Activated gamma-delta T cell treated with anti-CD3 and anti-CD28 coated beads, Interleukin-2, amount 50 U/mL, for 16 hours (primary cell): ENCODE data around the gene LHX2.

ENCODE experiments used
- DNase-seq: peaks from one replicate; pipeline ENCODE4 v3.0.0-alpha.2; 2020; ENCODE audit warnings: low read depth

Gene LHX2

GRCh38 chr9:124062172-124062571 is 50.6 kb downstream of the LHX2 start:
- no peak for DNase-seq

- no peak for DNase-seq
These were observed 55.4 kb downstream of the LHX2 start for GRCh38 chr9:124066783-124067577.

- DNase-seq: no peak
These were observed 56.7 kb downstream of the LHX2 start for GRCh38 chr9:124068251-124068650.

GRCh38 chr9:124074746-124075145 is 63.2 kb downstream of the LHX2 start:
- no peak for DNase-seq

- DNase-seq: no peak
These were observed 64.2 kb downstream of the LHX2 start for GRCh38 chr9:124075761-124076160.

- no peak for DNase-seq
These were observed 66.5 kb downstream of the LHX2 start for GRCh38 chr9:124077915-124078572.

GRCh38 chr9:124078641-124079040 is 67.1 kb downstream of the LHX2 start:
- DNase-seq: no peak

- no peak for DNase-seq
These were observed 67.8 kb downstream of the LHX2 start for GRCh38 chr9:124079176-124079925.

GRCh38 chr9:124082622-124083021 is 71.1 kb downstream of the LHX2 start:
- DNase-seq: no peak
